Omental fat pad (tissue), 4 donors: ENCODE data around the gene SMARCD1. TPM values are rescaled to one million over a fixed set of nuclear protein-coding genes. Genes with fewer than 3 reads are reported as not detected.

Experiments used
- ATAC-seq: fragments of 150-250 bp; one replicate; pipeline ENCODE4 v1.9.1; 2016; ENCODE audit warnings: mild to moderate bottlenecking, moderate library complexity; ENCODE audit not compliant: low FRiP score
- DNase-seq: peaks from one replicate; pipeline ENCODE4 v3.0.0-alpha.2; 2019; ENCODE audit warnings: low spot score
- CTCF ChIP-seq, 3 donors: fragments of 450-650 bp; IDR thresholded peaks; one replicate each; pipeline ENCODE4 v1.5.1; 2016 to 2017; ENCODE audit warnings: antibody characterized with exemption in 3 of 3, mild to moderate bottlenecking in 3 of 3, moderate library complexity in 2 of 3
- total RNA-seq, 4 donors: library from RNA; depleted of rRNA; stranded (reverse); fragments of >200 nt; gene quantifications; one replicate each; pipeline ENCODE4 v1.1.0, GENCODE V29; 2016

SMARCD1 gene
- total RNA-seq, 4 donors from 2014 or later: 47.7 to 80.8 (median 57.3) TPM

GRCh38 chr12:50085615-50086072 is 502 bp downstream of the SMARCD1 start:
- ATAC-seq (no peak), DNase-seq (no peak)
- TF ChIP-seq CTCF (IDR thresholded peaks at IDR 0.05): no peak

- TF ChIP-seq CTCF (IDR thresholded peaks at IDR 0.05): no peak
- ATAC-seq (no peak), DNase-seq (no peak)
These were observed 1.0 kb downstream of the SMARCD1 start for GRCh38 chr12:50086148-50086547.

- no peak for ATAC-seq
- no peak for DNase-seq
- TF ChIP-seq CTCF (IDR thresholded peaks at IDR 0.05): no peak
These were observed 2.0 kb downstream of the SMARCD1 start for GRCh38 chr12:50087151-50087550.

- no peak for TF ChIP-seq CTCF (IDR thresholded peaks at IDR 0.05)
- ATAC-seq: no peak
- no peak for DNase-seq
These were observed 2.9 kb downstream of the SMARCD1 start for GRCh38 chr12:50087995-50088394.

GRCh38 chr12:50088577-50089335 is 3.6 kb downstream of the SMARCD1 start:
- ATAC-seq (no peak), DNase-seq (no peak)
- TF ChIP-seq CTCF (IDR thresholded peaks at IDR 0.05): no peak

GRCh38 chr12:50089730-50090129 is 4.6 kb downstream of the SMARCD1 start:
- DNase-seq (no peak), ATAC-seq (no peak)
- no peak for TF ChIP-seq CTCF (IDR thresholded peaks at IDR 0.05)

GRCh38 chr12:50090391-50090790 is 5.2 kb downstream of the SMARCD1 start:
- no peak for TF ChIP-seq CTCF (IDR thresholded peaks at IDR 0.05)
- no peak for ATAC-seq
- DNase-seq: no peak
